GM18907 (cell line): Measurements from ENCODE around the gene TBX1.

Source experiments
- ATAC-seq: cut with Tn5 transposase; IDR thresholded peaks from one replicate; pipeline ENCODE4 v1.9.1; 2021; ENCODE audit warnings: mild to moderate bottlenecking, moderate library complexity; ENCODE audit not compliant: unreplicated experiment

The TBX1 gene

DNA sequence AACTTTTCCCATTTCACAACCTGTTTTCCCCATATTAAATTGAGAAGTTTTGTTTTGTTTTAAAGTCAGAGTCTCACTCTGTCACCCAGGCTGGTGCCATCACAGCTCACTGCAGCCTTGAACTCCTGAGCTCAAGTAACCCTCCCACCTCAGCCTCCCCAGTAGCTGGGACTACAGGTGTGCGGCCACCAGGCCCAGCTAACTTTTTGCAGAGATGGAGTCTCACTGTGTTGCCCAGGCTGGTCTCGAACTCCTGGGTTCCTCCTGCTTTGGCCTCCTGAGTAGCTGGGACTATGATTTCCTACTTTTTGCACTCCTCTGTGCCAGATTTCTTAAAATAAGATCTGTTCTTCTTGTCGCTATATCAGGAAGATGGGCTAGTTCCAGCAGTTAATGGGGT lies 49.2 kb downstream of the TBX1 start:
- no peak for ATAC-seq

DNA sequence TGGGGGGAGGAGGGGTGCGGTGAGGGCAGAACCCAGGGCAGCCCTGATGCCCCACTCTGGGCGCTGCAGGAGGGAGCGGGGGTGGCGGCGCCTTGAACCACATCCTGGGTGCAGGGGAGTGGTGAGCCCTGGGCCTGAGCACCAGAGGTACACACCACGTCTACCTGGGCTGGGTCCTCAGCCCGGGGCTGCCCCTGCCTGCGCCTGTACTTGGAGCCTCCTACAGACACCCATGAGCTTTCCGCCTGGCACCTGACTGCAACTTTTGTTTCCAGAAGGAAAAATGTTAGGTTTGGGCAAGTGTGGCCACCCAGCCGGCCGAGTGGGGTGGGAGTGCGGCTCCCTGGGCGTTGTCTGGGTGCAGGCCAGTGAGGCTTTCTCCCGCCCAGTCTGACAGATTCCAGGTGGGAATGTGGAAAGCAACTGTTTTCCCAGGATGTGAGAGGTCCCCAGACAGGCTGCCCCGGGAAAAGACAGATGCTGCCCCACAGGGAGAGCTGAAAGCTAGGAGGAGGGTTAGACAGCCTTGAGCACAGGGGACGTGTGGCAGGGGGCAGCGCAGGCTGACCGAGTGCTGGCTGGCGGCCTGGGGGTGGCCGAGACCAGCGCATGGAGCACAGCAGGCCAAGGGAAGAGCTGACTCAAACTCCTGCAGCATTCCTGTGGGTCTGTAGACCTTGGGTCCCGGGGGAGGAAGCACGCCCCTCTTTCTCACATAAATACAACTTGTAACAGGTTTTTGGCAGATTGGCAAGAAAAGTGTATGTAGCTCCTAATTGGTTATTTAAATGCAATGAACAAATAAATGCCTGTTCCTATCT lies 50.0 kb downstream of the TBX1 start:
- ATAC-seq: no peak

DNA sequence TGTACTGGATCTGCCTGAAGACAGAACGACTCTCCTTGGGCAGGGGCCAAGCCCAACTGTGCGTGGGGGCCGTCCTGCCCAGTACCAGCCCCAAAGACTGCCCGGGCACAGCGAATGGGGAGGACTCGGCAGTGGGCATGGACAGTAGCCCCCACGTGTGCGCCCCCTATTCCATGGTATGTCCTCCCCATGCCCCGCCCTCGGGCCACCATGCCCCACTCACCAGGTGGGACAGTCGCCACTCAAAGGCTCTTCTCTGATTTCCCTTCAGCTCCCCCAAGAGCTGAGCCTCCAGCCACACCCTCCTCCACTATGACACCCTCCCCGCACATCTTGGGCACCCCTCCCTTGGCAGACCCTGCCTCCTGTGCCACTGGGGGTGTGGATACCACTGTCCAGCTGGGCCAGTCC lies 50.6 kb downstream of the TBX1 start:
- ATAC-seq: no peak

DNA sequence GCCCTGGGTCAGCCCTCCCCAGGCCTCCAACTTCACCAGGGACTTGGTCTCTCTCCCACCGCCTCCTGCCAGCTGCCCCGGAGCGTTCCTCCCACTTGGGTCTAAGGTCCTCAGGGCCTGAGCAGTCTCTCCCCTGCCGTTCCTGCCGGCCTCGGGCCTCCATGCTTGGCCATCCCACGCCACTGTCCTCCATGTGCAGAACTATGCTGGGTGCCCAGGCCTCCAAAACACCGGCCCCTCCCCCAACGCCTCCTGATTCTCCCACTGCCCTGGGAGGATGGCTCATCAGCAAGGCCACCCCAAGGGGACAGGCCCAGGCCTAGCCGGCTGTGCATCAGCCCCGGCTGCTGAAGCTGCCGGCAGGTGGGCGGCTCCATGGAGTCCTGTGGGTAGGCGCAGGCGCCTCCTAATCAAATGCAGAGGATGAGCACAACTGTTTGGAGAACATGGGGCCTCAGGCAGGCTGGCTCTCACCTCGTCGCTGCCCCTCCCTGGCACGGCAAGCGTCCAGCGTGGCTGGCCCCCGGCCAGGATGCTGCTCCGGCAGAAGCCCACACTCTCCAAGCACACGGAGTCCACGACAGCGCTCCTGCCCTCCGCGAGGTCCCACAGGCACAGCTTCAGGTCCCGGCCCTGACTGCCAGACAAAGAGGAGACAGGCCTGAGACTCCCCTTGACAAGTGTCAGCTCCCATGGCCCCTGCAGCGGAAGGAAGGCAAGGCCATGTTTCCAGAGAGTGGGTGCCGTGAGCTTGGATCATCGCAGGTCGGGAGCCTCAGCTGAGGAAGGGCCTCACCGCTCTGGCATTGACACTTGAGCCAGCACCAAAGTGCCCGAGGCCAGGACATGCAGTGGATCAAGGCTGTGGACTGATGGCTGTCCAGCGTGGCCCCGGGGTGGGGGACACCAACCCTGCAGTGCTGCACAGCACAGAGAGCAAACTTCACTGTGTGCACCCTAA lies 51.5 kb downstream of the TBX1 start:
- no peak for ATAC-seq

DNA sequence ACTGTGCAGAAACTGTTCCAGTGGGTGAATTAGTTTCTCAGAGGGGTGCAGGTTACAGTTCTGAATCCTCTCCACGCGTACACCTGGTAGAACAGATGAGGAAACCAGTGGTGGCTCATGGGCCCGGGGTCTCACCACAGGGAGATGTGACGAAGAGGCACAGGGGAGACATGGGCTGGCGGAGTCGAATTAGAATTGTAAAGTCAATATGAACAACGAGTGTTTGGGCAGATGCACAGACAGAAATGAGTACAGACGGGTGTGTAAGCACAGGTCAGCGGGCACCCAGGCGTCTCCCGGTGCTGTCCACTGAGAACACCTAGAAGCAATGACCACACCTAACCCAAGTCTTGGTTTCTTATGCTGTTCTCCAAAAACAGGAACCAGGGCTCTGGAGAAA lies 52.3 kb downstream of the TBX1 start:
- ATAC-seq: no peak

DNA sequence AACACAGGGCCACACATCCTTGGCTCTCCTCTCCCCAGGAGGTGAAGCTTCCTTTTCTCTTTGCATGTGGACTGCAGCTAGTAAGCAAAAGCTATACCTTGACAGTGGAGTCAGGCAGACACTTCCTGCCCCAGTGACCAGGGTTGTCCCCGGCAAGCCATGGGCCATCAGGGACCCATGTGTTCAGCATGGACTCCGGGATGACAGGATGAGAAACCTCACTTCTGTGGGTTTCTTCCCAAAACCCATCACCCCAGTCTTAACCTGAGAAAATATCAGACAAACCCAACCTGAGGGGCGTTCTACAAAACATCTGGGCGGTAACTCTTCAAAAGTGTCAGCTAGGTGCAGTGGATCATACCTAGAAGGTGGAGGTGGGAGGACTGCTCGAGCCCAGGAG lies 53.9 kb downstream of the TBX1 start:
- ATAC-seq: no peak

DNA sequence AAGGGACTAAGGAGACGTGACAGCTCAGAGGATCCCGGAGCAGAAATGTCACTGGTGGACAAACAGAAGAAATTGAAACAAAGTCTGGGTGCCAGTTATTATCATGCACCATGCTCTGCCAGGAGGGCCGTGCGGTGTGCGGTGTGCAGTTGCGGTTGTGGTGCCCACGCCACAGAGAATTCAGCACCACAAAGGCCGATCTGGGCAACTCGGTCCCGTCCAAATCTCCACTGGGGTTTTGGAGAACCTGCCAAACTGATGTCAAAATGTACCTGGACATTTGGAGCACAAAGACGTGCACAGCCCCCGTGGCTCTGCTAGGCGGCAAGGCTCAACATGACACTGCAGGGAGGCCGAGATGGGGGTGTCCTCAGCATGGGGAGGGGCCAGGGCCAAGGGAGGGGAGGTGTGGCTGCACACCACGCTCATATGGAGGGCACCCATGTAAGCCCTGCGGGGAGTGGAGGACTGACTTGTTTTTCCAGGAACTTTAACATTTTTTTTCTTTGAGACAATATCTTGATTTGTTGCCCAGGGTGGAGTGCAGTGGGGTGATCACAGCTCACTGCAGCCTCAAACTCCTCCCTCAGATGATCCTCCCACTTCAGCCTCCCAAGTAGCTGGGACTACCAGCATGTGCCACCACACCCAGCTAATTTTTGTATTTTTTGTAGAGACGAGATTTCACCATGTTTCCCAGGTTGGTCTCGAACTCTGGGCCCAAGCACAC lies 54.7 kb downstream of the TBX1 start:
- no peak for ATAC-seq

DNA sequence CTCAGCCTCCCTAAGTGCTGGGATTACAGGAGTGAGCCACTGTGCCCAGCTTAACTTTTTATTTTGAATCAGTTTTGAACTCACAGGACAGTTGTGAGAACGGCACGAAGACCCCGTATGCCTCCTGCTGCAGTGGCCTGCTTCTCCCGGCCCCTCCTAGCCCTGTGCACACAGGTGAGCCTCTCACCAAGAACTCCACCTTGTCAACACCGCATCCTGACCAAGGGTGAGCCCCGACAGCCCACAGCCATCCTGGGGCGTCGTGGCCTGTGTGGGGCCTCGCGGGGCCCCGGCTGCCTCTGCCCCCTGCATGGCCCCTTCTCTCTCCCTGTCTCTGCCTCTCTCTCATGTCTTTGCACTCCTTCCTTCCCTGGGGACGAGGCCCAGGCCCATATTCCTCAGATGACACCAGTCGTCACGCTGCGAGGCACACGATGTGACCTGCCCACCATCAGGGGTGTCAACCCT lies 55.3 kb downstream of the TBX1 start:
- ATAC-seq: no peak

DNA sequence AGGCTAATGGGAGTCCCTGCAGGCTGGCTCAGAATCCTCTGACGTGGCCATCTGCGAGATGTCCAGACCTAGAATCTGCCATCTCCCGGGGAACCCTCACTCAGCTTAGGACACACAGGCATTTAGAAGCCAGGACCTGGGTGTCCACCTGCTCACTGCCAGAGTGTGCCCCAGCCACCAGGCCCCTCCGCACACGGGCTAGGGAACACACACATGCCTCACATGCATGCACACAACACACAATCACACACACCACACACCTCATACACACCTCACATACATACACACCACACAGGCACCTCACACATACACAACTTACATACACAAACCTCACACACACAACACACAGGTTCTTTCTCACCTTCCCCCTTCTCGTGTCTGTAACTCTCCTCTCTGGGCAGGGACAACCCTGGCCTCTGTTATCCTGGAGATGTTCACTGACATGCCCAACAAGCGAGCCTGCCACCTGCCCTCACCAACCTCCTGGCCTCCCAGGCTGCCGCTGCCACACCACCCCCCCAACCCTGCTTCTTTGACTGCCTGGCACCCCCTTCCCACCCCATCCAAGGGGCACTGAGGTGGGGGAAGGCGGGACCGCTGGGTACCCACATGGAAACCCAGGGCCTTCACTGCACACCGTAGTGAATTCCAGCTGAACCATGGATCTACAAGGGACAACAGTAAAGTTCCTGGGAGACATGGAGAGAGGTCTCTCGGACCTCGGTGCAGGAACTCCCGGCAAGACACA lies 56.0 kb downstream of the TBX1 start:
- no peak for ATAC-seq
